Measurements from ENCODE around the gene CRTC1. TPM values are rescaled to one million over a fixed set of nuclear protein-coding genes. Genes with fewer than 3 reads are reported as not detected.

Gene CRTC1
- total RNA-seq, 2 donors from 2014 or later, result 4.9 to 6.5 TPM

DNA sequence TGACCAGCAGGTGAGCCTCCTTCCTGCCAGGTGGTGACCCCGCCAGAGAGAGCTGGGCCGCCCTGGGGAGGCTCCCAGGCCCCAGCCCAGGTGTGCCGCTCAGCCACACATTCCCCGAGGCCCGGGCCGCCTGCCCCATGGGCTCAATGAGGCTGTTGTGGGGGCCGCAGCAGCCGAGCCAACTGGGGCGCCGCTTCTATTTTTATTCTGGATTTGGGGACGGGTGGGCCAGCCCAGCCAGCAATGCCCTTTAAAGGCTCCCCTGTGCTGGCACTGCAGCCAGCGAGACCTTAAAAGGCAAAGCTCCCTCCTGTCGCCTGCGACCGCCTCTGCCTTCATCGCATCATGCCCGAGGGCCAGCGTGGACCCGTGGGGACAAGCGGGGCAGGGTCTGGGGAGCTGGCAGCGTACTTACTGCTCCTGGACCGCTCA is 17.7 kb upstream of the CRTC1 start:
- no peaks in the 10 kb centered on the region for H3K4me1 ChIP-seq
- H3K36me3 ChIP-seq (replicated peaks in 1 of 2; ENCODE audit: insufficient read depth in 1 of 2, low read depth in 2 of 2), result peaks cover 0 to 22% of the 10 kb centered on the region in 2 donors
- WGBS, 2 donors, result 92% methylated on average over 21 of the region's 22 CpGs; no CpG with 5 or more reads in 1 of the 2 donors
- no peak for TF ChIP-seq POLR2A (IDR thresholded peaks at IDR 0.05)
- TF ChIP-seq, protein P1, sequence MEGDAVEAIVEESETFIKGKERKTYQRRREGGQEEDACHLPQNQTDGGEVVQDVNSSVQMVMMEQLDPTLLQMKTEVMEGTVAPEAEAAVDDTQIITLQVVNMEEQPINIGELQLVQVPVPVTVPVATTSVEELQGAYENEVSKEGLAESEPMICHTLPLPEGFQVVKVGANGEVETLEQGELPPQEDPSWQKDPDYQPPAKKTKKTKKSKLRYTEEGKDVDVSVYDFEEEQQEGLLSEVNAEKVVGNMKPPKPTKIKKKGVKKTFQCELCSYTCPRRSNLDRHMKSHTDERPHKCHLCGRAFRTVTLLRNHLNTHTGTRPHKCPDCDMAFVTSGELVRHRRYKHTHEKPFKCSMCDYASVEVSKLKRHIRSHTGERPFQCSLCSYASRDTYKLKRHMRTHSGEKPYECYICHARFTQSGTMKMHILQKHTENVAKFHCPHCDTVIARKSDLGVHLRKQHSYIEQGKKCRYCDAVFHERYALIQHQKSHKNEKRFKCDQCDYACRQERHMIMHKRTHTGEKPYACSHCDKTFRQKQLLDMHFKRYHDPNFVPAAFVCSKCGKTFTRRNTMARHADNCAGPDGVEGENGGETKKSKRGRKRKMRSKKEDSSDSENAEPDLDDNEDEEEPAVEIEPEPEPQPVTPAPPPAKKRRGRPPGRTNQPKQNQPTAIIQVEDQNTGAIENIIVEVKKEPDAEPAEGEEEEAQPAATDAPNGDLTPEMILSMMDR (IDR thresholded peaks at IDR 0.05), result no peak
- H3K9me3 ChIP-seq, result no peaks in the 10 kb centered on the region
- intact Hi-C loops (cut with DNase I), result no loop called here
- no peak for ATAC-seq
- H3K4me3 ChIP-seq, result no peak overlapping the region
- no peak for DNase-seq
- H3K27ac ChIP-seq, result no peak overlapping the region
- H3K27me3 ChIP-seq, result no peaks in the 10 kb centered on the region

DNA sequence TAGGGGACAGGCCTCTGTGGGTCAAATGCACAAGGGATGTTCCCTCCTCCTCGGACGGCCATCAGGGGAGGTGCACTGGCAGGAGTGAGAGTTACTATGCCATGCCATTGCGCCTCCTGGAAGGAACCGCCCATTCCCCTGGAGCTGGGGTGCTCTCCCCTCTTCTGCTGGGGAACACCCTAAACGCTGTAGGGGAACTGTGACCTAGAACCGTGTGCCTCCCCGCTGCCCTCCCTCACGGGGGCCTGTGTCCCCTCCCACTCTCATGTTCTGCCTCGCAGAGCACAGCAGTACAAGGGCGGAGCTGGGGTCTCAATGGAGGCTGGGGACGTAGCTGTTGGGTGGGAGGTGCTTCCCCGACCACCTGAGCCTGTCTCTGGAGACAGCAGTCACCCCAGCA is 17.2 kb upstream of the CRTC1 start:
- no peak overlapping the region for H3K27ac ChIP-seq
- H3K27me3 ChIP-seq, result no peaks in the 10 kb centered on the region
- WGBS, 2 donors, result 84 to 87% methylated on average over 5 to 11 of the region's 12 CpGs
- intact Hi-C loops (cut with DNase I), result no loop called here
- no peak for ATAC-seq
- H3K9me3 ChIP-seq, result no peaks in the 10 kb centered on the region
- no peak for DNase-seq
- H3K4me3 ChIP-seq, result no peak overlapping the region
- peaks cover 0 to 22% of the 10 kb centered on the region in 2 donors for H3K36me3 ChIP-seq (replicated peaks in 1 of 2; ENCODE audit: insufficient read depth in 1 of 2, low read depth in 2 of 2)
- no peaks in the 10 kb centered on the region for H3K4me1 ChIP-seq
- TF ChIP-seq POLR2A (IDR thresholded peaks at IDR 0.05), result no peak
- TF ChIP-seq, protein P1 (IDR thresholded peaks at IDR 0.05), result no peak

DNA sequence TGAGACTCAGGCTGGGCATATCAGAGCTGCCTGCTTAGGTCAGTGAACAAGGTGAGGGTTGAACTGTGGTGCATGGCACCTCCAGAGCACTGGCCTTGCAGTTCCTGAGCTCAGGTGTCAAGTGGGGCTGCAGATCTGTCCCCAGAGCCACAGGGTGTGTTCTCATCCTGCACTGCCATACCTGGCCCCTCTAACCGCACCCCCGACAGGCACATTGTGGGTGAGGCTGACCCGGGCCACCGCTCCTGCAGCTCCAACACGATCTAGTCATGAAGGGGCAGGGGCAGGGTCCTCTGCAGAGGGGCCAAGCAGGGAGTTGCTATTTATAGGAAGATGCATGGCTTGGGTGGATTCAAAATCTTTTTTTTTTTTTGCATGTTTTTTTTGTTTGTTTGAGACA is 16.7 kb upstream of the CRTC1 start:
- H3K4me3 ChIP-seq, result no peak overlapping the region
- intact Hi-C loops (cut with DNase I), result no loop called here
- no peak for TF ChIP-seq POLR2A (IDR thresholded peaks at IDR 0.05)
- TF ChIP-seq, protein P1 (IDR thresholded peaks at IDR 0.05), result no peak
- no peak overlapping the region for H3K27ac ChIP-seq
- 96 to 100% methylated on average over 3 to 5 of the region's 5 CpGs for WGBS, 2 donors
- peaks cover 0 to 22% of the 10 kb centered on the region in 2 donors for H3K36me3 ChIP-seq (replicated peaks in 1 of 2; ENCODE audit: insufficient read depth in 1 of 2, low read depth in 2 of 2)
- no peaks in the 10 kb centered on the region for H3K4me1 ChIP-seq
- H3K27me3 ChIP-seq, result no peaks in the 10 kb centered on the region
- DNase-seq (no peak), ATAC-seq (no peak)
- H3K9me3 ChIP-seq, result no peaks in the 10 kb centered on the region

DNA sequence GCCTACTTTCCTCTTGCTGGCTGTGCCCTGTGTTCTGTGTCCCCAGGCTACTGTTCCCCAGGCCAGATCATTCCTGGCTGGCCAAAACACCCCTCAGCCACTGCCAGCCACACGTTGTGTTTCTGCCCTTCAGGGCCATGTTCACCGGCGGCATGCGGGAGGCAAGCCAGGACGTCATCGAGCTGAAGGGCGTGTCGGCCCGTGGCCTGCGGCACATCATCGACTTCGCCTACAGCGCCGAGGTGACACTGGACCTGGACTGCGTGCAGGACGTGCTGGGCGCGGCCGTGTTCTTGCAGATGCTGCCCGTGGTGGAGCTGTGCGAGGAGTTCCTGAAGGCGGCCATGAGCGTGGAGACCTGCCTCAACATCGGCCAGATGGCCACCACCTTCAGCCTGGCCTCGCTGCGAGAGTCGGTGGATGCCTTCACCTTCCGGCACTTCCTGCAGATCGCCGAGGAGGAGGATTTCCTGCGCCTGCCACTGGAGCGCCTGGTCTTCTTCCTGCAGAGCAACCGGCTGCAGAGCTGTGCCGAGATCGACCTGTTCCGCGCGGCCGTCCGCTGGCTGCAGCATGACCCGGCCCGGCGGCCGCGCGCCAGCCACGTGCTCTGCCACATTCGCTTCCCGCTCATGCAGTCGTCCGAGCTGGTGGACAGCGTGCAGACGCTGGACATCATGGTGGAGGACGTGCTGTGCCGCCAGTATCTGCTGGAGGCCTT is 15.8 kb upstream of the CRTC1 start:
- Histone ChIP-seq H3K27ac (no peak overlapping the region), H3K36me3 (replicated peaks in 1 of 2; ENCODE audit: insufficient read depth in 1 of 2, low read depth in 2 of 2) (peaks cover 0 to 22% of the 10 kb centered on the region in 2 donors), H3K4me1 (no peaks in the 10 kb centered on the region), H3K4me3 (no peak overlapping the region), H3K9me3 (no peaks in the 10 kb centered on the region), H3K27me3 (no peaks in the 10 kb centered on the region)
- TF ChIP-seq, protein P1 (IDR thresholded peaks at IDR 0.05), result no peak
- TF ChIP-seq POLR2A (IDR thresholded peaks at IDR 0.05), result no peak
- intact Hi-C loops (cut with DNase I), result no loop called here
- ATAC-seq, result no peak
- no peak for DNase-seq
- 94 to 98% methylated on average over 24 to 54 of the region's 55 CpGs for WGBS, 2 donors

DNA sequence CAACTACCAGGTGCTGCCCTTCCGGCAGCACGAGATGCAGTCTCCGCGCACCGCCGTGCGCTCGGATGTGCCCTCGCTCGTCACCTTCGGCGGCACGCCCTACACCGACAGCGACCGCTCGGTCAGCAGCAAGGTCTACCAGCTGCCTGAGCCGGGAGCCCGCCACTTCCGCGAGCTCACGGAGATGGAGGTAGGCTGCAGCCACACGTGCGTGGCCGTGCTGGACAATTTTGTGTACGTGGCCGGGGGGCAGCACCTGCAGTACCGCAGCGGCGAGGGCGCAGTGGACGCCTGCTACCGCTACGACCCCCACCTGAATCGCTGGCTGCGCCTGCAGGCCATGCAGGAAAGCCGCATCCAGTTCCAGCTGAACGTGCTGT is 15.2 kb upstream of the CRTC1 start:
- no peaks in the 10 kb centered on the region for H3K4me1 ChIP-seq
- 93 to 96% methylated on average over 15 to 36 of the region's 38 CpGs for WGBS, 2 donors

More for the DNA sequence above, 15.2 kb upstream of the CRTC1 start:
- no peak for ATAC-seq
- intact Hi-C loops (cut with DNase I), result no loop called here
- Histone ChIP-seq H3K4me3 (no peak overlapping the region), H3K36me3 (replicated peaks in 1 of 2; ENCODE audit: insufficient read depth in 1 of 2, low read depth in 2 of 2) (peaks cover 0 to 22% of the 10 kb centered on the region in 2 donors), H3K27ac (no peak overlapping the region), H3K27me3 (no peaks in the 10 kb centered on the region), H3K9me3 (no peaks in the 10 kb centered on the region)
- DNase-seq, result no peak
- TF ChIP-seq, protein P1 (IDR thresholded peaks at IDR 0.05), result no peak
- TF ChIP-seq POLR2A (IDR thresholded peaks at IDR 0.05), result no peak

All from body of pancreas (tissue), 4 donors.